Loucy (cell line): ENCODE measurements around the gene MAGEA9.
"Not testable (repeated sequence)": the region's sequence is repeated elsewhere in the genome, so short reads cannot be mapped to it uniquely, and the experiment has no call there.

ENCODE experiments used
- EZH2phosphoT487 ChIP-seq: fragments of 200-600 bp; IDR thresholded peaks from 2 replicates; pipeline ENCODE4 v1.6.1; 2018; ENCODE audit warnings: antibody characterized with exemption, mild to moderate bottlenecking, moderate library complexity, borderline replicate concordance
- TF ChIP-seq, protein P1 (sequence below): fragments of 200-600 bp; sonication (generic); conservative IDR thresholded peaks from 2 replicates; pipeline ENCODE4 v1.5.1; 2014; ENCODE audit warnings: mild to moderate bottlenecking, antibody characterized with exemption, low read length

- TF ChIP-seq, protein P1, sequence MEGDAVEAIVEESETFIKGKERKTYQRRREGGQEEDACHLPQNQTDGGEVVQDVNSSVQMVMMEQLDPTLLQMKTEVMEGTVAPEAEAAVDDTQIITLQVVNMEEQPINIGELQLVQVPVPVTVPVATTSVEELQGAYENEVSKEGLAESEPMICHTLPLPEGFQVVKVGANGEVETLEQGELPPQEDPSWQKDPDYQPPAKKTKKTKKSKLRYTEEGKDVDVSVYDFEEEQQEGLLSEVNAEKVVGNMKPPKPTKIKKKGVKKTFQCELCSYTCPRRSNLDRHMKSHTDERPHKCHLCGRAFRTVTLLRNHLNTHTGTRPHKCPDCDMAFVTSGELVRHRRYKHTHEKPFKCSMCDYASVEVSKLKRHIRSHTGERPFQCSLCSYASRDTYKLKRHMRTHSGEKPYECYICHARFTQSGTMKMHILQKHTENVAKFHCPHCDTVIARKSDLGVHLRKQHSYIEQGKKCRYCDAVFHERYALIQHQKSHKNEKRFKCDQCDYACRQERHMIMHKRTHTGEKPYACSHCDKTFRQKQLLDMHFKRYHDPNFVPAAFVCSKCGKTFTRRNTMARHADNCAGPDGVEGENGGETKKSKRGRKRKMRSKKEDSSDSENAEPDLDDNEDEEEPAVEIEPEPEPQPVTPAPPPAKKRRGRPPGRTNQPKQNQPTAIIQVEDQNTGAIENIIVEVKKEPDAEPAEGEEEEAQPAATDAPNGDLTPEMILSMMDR, result not testable (repeated sequence)
- not testable (repeated sequence) for TF ChIP-seq EZH2phosphoT487
Observed at GRCh38 chrX:149770344-149770743, 11.4 kb upstream of the MAGEA9 start.
